Measurements from ENCODE around the gene RIMKLA.

The RIMKLA gene, protein sequence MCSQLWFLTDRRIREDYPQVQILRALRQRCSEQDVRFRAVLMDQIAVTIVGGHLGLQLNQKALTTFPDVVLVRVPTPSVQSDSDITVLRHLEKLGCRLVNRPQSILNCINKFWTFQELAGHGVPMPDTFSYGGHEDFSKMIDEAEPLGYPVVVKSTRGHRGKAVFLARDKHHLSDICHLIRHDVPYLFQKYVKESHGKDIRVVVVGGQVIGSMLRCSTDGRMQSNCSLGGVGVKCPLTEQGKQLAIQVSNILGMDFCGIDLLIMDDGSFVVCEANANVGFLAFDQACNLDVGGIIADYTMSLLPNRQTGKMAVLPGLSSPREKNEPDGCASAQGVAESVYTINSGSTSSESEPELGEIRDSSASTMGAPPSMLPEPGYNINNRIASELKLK

DNA sequence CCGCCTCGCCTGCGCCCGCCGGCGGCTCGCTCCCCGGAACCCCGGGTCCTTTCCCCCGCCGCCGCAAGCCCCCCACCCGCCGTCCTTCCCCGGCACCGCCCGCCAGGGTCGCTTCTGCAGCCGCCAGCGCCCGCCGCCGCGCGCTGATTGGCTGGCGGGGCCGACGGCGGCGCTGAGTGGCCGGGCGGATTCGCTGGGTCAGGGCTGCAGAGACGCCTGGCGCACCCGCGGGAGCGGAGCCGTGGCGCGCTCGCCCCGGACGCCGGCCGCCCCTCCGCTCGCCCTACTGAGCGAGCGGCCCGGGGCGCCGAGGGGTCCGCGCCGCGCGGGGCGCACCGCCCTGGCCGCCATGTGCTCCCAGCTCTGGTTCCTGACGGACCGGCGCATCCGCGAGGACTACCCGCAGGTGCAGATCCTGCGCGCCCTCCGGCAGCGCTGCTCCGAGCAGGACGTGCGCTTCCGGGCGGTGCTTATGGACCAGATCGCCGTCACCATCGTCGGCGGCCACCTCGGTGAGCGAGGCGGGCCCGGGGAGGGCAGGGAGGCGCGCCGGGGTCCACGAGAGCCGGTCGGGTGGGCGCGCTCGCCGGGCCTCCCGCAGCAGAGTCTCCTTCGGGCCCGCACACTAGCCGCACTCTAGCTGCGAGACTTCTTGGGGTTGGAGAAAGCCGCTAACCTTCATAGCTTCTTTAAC is at the start of gene RIMKLA:
Gene RIMKLA, plus strand, starts transcription at position 207 of the 694 bp plus-strand sequence. Its CDS starts 143 bp downstream, at position 350.
- peak; percentile 10 for DNase-seq (ENCODE audit: low read depth, low spot score)

GRCh38 chr1:42332877-42333276 is 47.7 kb upstream of the RIMKLA start:
- DNase-seq (ENCODE audit: low read depth, low spot score): no peak

GRCh38 chr1:42333662-42334239 is 46.8 kb upstream of the RIMKLA start:
- DNase-seq (ENCODE audit: low read depth, low spot score): no peak

DNA sequence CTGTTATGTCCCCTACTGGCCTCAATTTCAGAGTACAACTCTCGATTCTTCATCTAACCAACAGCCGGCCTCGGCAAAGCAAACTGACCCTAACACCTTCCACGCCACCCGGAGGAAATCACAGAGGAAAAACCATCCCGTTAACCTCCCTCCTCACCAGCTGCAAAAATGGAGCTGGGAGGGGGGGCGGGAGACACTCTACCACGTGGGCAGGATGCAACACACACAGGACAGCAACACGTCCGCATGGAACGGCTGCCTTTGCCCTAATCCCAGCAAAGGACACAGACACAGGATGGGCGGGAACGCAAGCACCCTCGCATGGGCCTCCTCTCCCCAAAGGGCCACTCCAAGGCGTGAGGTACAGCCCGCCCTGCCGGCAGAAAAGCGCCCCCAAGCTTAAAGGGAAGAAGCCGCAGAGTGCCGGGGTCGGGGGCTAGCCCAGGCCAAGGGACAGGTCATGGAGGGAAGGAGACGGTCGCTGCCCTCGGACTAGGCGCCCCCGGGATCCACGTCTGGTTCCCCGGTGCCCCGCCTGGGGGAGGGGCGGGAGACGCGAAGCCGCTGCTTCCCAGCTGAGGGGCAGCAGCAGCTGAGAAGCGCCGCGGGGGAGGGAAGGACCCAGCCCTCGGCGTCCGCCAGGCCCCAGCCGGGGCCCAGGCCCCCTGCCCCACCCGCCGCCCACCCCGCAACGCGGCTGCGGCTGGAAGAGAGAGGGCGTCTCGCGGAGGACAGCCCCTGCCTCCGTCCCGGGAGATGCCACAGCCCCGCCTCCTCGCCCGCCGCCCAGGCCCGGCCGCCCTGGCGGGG is 46.1 kb upstream of the RIMKLA start:
- DNase-seq (ENCODE audit: low read depth, low spot score): no peak

DNA sequence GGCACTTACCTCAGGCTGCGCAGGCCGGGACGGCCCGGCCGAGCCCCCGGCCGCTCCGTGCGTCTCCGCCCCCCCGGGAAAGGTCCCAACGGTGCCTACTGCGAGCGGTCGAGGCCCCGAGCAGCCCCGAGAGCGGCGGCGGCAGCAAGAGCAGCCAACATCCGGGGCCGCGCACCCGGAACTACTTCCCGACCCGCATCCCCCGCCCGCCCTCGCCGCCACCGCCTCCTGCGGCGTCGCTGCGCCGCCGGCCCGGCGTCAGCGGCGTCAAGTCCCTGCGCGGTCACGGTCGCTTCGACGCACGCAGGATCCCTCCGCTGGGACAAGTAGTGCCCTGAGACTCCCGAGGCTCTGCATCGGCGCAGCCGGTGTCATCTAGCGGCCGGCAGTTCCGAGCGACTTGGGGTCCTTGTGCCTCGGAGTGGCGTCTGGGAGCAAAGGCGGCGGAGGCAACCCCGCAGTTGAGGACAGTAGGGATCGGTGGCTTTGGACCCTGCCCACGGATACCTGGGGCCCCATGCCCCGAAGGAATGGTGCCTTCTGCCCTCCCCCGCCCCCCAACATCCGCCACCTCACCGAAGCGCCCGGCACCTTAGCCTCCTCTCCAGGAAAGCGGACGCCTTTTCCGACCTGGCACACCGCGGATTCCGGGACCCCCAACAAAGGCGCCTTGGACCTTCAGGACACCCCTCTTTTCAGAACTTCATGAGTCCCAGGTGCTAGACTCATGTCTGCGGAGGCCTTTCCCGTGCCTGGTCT is 45.4 kb upstream of the RIMKLA start, which contains the start of gene FOXJ3:
Gene FOXJ3, minus strand, starts transcription at position 186 of the 759 bp plus-strand sequence. CDS start 24,142 bp downstream, outside the sequence.
- peak; percentile 80 for DNase-seq (ENCODE audit: low read depth, low spot score)

DNA sequence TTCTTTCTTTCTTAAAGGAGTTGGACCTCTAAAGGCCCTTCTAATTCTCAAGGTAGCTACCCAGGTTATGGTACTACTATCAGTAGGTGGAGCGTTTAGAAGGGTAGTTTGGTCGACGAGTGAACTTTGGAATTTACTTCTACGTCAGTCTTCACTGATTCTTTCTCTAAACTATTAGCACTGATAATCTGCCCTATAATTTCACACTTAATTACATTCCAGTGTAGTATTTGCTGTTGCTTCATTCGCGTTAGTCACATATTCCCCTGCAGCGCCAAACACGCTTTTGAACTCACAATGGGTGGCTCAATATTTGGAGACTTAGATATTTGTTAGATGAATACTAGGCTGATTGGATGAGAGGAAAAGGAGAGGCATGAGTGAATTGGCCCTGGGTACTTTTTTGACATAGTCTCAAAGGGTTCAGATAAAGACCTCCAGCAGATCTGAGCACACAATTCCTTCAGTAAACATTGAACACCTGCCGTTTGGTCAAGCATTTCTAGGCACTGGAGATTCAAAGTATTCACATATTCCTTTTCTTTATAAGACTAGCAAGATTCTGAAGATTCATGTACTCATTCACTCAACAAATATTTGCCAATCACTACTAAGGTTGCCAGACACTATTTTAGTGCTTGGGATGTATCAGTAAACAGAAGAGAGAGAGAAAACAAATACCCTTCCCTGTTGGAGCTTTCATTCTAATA is 44.6 kb upstream of the RIMKLA start:
- no peak for DNase-seq (ENCODE audit: low read depth, low spot score)

DNA sequence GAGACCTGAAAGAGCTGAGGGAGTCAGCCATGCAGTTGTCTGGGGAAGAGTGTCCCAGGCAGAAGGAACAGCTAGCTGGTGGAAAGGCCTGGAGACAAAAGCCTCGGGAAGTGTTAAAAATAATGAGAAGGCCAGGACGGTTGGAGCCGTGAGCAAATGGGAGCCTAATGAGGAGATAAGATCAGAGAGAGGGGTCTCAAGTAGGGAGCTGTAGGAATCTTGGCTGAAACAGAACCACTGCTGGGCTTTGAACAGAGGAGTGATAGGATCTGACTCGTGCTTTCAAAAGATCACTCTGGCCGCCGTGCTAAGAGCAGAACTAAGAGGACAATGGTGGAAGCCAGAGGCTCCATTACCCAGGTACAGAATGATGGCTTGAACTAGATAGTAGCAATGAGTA is 43.6 kb upstream of the RIMKLA start:
- no peak for DNase-seq (ENCODE audit: low read depth, low spot score)

- DNase-seq (ENCODE audit: low read depth, low spot score): no peak
These were observed 40.5 kb upstream of the RIMKLA start for GRCh38 chr1:42340093-42340492.

- DNase-seq (ENCODE audit: low read depth, low spot score): no peak
These were observed 39.7 kb upstream of the RIMKLA start for GRCh38 chr1:42340901-42341300.

- DNase-seq (ENCODE audit: low read depth, low spot score): no peak
These were observed 37.5 kb upstream of the RIMKLA start for GRCh38 chr1:42343049-42343448.

- no peak for DNase-seq (ENCODE audit: low read depth, low spot score)
These were observed 32.1 kb upstream of the RIMKLA start for GRCh38 chr1:42348498-42348897.

- no peak for DNase-seq (ENCODE audit: low read depth, low spot score)
These were observed 30.5 kb upstream of the RIMKLA start for GRCh38 chr1:42350086-42350485.

- no peak for DNase-seq (ENCODE audit: low read depth, low spot score)
These were observed 21.8 kb upstream of the RIMKLA start for GRCh38 chr1:42358791-42359190.

DNA sequence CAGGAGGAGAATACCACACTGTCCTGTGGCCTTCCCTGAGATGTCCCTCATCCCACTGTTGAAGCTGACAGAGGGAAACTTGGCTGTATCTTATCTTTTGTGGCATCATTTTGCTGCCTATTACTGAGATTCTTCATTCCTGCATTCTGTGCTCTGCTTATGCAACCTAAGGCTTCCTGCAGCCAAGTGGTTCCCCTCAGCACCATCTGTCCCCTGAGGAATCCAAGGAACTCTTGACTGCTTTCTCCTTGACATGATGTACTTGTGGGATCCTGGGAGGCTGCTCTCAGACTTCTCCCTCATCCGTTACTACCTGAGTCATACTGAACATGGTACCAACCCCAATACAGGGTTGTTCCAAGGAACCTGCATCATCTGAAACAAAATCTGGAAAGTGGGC is 21.1 kb upstream of the RIMKLA start:
- no peak for DNase-seq (ENCODE audit: low read depth, low spot score)

- DNase-seq (ENCODE audit: low read depth, low spot score): no peak
These were observed 16.5 kb upstream of the RIMKLA start for GRCh38 chr1:42364089-42364488.

DNA sequence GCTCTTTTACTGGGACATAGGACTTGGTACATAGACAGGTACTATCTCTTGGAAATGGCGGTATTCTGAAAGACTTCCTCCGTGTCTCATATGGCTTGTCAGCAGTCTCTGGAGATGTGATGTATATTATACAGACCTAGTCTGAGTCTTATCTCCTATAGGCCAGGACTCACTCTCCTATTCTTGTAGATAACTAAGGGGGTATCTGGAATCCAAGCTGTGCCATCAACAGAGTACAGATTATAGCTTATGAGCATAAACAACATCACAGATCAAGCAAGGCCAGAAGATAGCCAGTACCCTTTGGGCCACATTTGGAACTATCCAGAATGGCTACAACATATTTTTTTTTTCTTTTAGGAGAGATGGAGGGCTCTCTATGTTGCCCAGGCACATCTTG is 16.1 kb upstream of the RIMKLA start:
- no peak for DNase-seq (ENCODE audit: low read depth, low spot score)

- no peak for DNase-seq (ENCODE audit: low read depth, low spot score)
These were observed 15.5 kb upstream of the RIMKLA start for GRCh38 chr1:42365118-42365517.

DNA sequence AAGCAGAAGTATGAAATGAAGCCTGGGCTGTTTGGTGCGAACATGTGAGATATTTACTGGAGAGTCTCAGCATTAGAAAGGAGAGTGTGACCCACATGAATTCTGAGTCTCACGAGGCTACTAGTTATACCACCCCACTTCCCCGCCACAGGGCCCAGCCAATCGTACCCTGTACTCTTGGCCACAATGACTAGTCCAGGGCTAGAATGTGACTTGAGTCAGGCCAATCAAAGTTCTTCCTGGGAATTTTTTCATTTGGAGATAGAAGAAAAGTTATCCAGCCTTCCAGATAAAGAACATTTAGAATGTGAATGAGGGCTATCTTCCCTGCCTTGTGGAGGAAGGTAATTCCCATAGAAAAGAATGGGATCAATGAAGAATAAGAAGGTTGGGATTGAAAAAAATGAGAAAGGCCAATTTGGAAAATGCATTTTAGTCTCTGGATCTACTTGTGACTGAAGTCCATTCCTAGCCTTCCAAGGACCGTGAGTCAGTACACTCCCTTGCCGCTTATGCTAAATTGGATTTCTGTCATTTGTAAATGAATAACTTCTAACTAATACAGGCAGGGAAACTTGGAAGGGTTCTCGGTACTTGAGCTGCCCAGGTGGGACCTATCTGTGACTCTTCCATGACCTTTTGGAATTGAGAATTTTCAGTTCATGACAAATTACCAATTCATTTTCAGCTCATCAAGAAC is 12.3 kb upstream of the RIMKLA start:
- DNase-seq (ENCODE audit: low read depth, low spot score): no peak

DNA sequence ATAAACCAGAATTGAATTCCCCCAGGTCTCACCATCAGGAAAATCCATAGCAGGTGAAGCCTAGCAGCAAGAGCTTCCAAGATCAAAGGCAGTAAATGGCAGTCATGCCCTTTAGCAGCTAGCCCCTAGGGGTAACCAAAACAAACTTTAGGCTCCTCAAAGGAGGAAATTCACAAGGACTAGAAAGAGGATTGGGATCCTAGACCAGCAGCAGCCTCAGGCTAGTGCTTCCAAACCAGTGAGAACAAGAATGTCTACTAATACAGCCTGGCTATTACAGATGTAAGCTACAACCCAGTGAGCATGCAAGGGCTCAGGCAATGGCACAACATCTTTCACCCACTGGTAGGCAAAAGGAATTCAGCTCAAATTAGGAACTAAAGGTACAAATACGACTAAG is 11.1 kb upstream of the RIMKLA start:
- no peak for DNase-seq (ENCODE audit: low read depth, low spot score)

Measured in activated naive CD8-positive, alpha-beta T cell treated with anti-CD3 and anti-CD28 coated beads, Interleukin-2, amount 50 U/mL, for 16 hours (primary cell).